Psoas muscle (tissue), 8 donors: ENCODE results near the gene FBXO10. TPM values are rescaled to one million over a fixed set of nuclear protein-coding genes. Genes with fewer than 3 reads are reported as not detected.

Source experiments
- ATAC-seq, 4 donors: fragments of 200-7000 bp; cut with Tn5 transposase; one replicate each; pipeline ENCODE4 v1.9.1; 2020; ENCODE audit warnings: moderate library complexity in 3 of 4, mild to moderate bottlenecking in 2 of 4
- DNase-seq, 2 donors: peaks; one replicate each; pipeline ENCODE4 v3.0.0-alpha.2; 2020
- H3K27ac ChIP-seq: fragments of 200-600 bp; one replicate; pipeline ENCODE4 v1.8.0; 2022
- H3K27me3 ChIP-seq, 3 donors: fragments of 200-600 bp in 1 of 3; one replicate each; pipeline versions ENCODE4 v1.6.1 to v1.8.0; 2013 to 2022; ENCODE audit warnings: low read length in 2 of 3, mild to moderate bottlenecking in 2 of 3, moderate library complexity in 1 of 3; ENCODE audit not compliant: insufficient read depth in 3 of 3
- H3K36me3 ChIP-seq, 2 donors: fragments of 200-600 bp in 1 of 2; one replicate each; pipeline versions ENCODE4 v1.6.1 to v1.8.0; 2013 to 2022; ENCODE audit warnings: low read depth in 1 of 2, mild to moderate bottlenecking in 1 of 2, moderate library complexity in 1 of 2; ENCODE audit not compliant: insufficient read depth in 1 of 2
- H3K4me1 ChIP-seq: fragments of 200-600 bp; one replicate; pipeline ENCODE4 v1.8.0; 2022
- H3K4me3 ChIP-seq: fragments of 200-600 bp; one replicate; pipeline ENCODE4 v1.8.0; 2022; ENCODE audit warnings: mild to moderate bottlenecking
- H3K9me3 ChIP-seq: fragments of 200-600 bp; one replicate; pipeline ENCODE4 v1.8.0; 2022
- CTCF ChIP-seq: fragments of 200-600 bp; IDR thresholded peaks from one replicate; pipeline ENCODE4 v1.8.0; 2022; ENCODE audit warnings: antibody characterized with exemption
- WGBS, 3 donors: extraction: QIAGEN DNeasy Blood & Tissue Kit; methylation state at CpG; one replicate each; pipeline versions ENCODE4 v1.1.6 to v1.1.7; 2013; 5-methylcytosine and 5-hydroxymethylcytosine counted together
- intact Hi-C, 2 donors: fragments of 100-400 bp; cut with DNase I; formaldehyde crosslinking; loops; one replicate each; pipeline versions ENCODE4 v1.11.0 to v1.14.2; 2022
- polyA plus RNA-seq, 3 donors: library from polyadenylated mRNA; stranded (reverse); fragments of 200-250 nt; gene quantifications; one replicate each; pipeline ENCODE4 v1.2.3, GENCODE V29; 2013
- total RNA-seq, 4 donors: library from RNA; stranded (reverse); fragmentation: NEBNext Ultra II Directional in 2 of 4; extraction: Animal tissue kit (Norgen Biotek cat#: 25700) in 2 of 4; gene quantifications; one replicate each; pipeline versions ENCODE4 v1.2.1 to v1.2.4, GENCODE V29; 2021 to 2023
- donor health status: healthy with polysubstance abuse.
- donor health status: DM: no; HTN: no; CAD: no; lungs with moderate emphysema.
- donor health status: Bipolar disorder and iron deficiency.
- donor health status: healthy.
- donor health status: DM: yes; HTN: yes; CAD: no.
- donor health status: DM: no; HTN: no; CAD: no.
- donor health status: DM: no; HTN: no; CAD: no.
- donor health status: DM: yes; HTN: yes; CAD: no.

The FBXO10 gene
- total and polyA plus RNA-seq, 7 donors = 12.1 to 90.4 (median 31.7) TPM

- intact Hi-C loops = loop anchor here in 1 of 2 donors (10.0 kb wide), 1 partner anchor 51 kb away; no protein-coding TSS in a partner anchor
- no peak for TF ChIP-seq CTCF
- ATAC-seq = no peak
Observed at GRCh38 chr9:37555786-37556185, 20.4 kb downstream of the FBXO10 start.

GRCh38 chr9:37554318-37554717 is 21.9 kb downstream of the FBXO10 start:
- Histone ChIP-seq H3K4me3 (no peak overlapping the region), H3K36me3 (peaks cover under 1 to 13% of the 10 kb centered on the region in 2 donors), H3K4me1 (peaks cover 19% of the 10 kb centered on the region), H3K9me3 (no peaks in the 10 kb centered on the region), H3K27me3 (no peaks in the 10 kb centered on the region), H3K27ac (no peak overlapping the region)
- WGBS, 3 donors = 93 to 98% (median 94%) methylated on average over 3 of the region's 3 CpGs
- DNase-seq (no peak), ATAC-seq (no peak)
- TF ChIP-seq CTCF = no peak
- intact Hi-C loops = loop anchor here in 1 of 2 donors (10.0 kb wide), 1 partner anchor 50 kb away; no protein-coding TSS in a partner anchor

More at GRCh38 chr9:37555786-37556185, 20.4 kb downstream of the FBXO10 start:
- H3K4me1 ChIP-seq = peaks cover 15% of the 10 kb centered on the region
- H3K9me3 ChIP-seq = no peaks in the 10 kb centered on the region
- H3K27ac ChIP-seq = no peak overlapping the region
- no peak overlapping the region for H3K4me3 ChIP-seq
- H3K36me3 ChIP-seq = peaks cover 2 to 13% of the 10 kb centered on the region in 2 donors
- H3K27me3 ChIP-seq = no peaks in the 10 kb centered on the region
- no peak for DNase-seq

GRCh38 chr9:37551888-37552287 is 24.3 kb downstream of the FBXO10 start:
- peaks cover 0 to 9% of the 10 kb centered on the region in 2 donors for H3K36me3 ChIP-seq
- H3K27ac ChIP-seq = no peak overlapping the region
- TF ChIP-seq CTCF = no peak
- H3K4me3 ChIP-seq = no peak overlapping the region
- ATAC-seq (no peak), DNase-seq (no peak)
- 86 to 93% (median 92%) methylated on average over 2 of the region's 2 CpGs for WGBS, 3 donors
- peaks cover 20% of the 10 kb centered on the region for H3K4me1 ChIP-seq
- H3K27me3 ChIP-seq = no peaks in the 10 kb centered on the region
- no peaks in the 10 kb centered on the region for H3K9me3 ChIP-seq
- intact Hi-C loops = loop anchor here in 1 of 2 donors (10.0 kb wide), 1 partner anchor 47 kb away; no protein-coding TSS in a partner anchor

DNA sequence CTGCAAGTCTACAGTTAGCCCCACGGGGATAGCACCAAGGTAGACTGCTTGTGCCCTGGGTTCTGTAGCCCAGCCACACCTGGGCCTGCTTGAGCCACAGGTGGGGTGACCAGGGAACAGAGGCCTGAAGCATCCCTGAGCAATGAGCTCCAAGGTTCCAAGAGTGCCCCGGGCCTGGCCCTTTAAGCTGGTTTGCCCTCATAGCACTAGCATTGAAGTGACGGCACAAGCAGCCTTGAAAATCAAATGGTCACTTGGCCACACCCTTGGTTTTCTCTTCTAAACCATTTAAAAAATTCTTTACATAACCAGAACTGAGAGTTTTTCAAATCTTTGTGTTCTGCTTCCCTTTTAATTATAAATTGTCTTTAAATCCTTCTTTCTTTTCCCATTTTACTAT is 24.7 kb downstream of the FBXO10 start:
- no peaks in the 10 kb centered on the region for H3K27me3 ChIP-seq
- ATAC-seq (peak in 3 of 4 donors; percentile 4 to 24 (median 16)), DNase-seq (no peak)
- peak overlapping the region; percentile 58 for H3K27ac ChIP-seq
- intact Hi-C loops = loop anchor here in 1 of 2 donors (10.0 kb wide), 1 partner anchor 47 kb away; no protein-coding TSS in a partner anchor
- H3K9me3 ChIP-seq = no peaks in the 10 kb centered on the region
- H3K4me1 ChIP-seq = peaks cover 20% of the 10 kb centered on the region
- H3K4me3 ChIP-seq = no peak overlapping the region
- WGBS, 3 donors = 77 to 96% (median 77%) methylated on average over 3 of the region's 3 CpGs
- H3K36me3 ChIP-seq = peaks cover 0 to 7% of the 10 kb centered on the region in 2 donors
- TF ChIP-seq CTCF = no peak

DNA sequence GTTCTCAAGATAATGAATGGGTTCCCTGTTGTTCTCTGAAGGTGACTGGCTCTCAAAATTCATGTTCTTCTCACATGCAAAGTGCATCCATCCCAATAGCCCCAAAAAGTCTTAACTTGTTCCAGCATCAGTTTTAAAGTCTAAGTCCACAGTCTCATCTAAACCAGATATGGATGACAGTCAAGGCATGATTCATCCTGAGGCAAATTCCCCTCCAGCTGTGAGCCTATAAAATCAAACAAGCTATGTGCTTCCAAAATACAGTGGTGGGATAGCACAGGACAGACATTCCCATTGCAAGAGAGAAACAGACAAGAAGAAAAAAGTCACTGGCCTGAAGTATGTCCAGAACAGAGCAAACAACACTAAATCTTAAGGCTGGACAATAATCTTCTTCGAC is 25.4 kb downstream of the FBXO10 start:
- 63 to 81% (median 76%) methylated on average over 1 of the region's 1 CpG for WGBS, 3 donors
- intact Hi-C loops = loop anchor here in 1 of 2 donors (10.0 kb wide), 1 partner anchor 46 kb away; no protein-coding TSS in a partner anchor

More for the DNA sequence above, 25.4 kb downstream of the FBXO10 start:
- no peak for TF ChIP-seq CTCF
- peaks cover 0 to 2% of the 10 kb centered on the region in 2 donors for H3K36me3 ChIP-seq
- H3K27me3 ChIP-seq = no peaks in the 10 kb centered on the region
- H3K9me3 ChIP-seq = no peaks in the 10 kb centered on the region
- DNase-seq = no peak
- H3K4me1 ChIP-seq = peaks cover 20% of the 10 kb centered on the region
- H3K4me3 ChIP-seq = no peak overlapping the region
- peak; percentile 5 to 38 (median 18) for ATAC-seq
- H3K27ac ChIP-seq = peak overlapping the region; percentile 58
